PC-3 (cell line): ENCODE data around the gene TM4SF5. TPM values are rescaled to one million over a fixed set of nuclear protein-coding genes. Genes with fewer than 3 reads are reported as not detected.
A peak's percentile ranks its signal among the peaks of the same experiment; 100 is the strongest.

Experiments used
- ATAC-seq: fragments of 200-7000 bp; cut with Tn5 transposase; 2 replicates; pipeline ENCODE4 v1.9.1; 2020; ENCODE audit warnings: mild to moderate bottlenecking, moderate library complexity
- BruUV-seq: library from RNA; stranded (reverse); fragments of 400-500 nt; replicated peaks from 2 replicates; lab custom pipeline; 2021; lab: Mats Ljungman, UMichigan
- CTCF ChIA-PET: fragments of 300-600 bp; sonication (Branson Sonifier 250); formaldehyde crosslinking; loops from one replicate; lab custom pipeline; 2022; ENCODE audit warnings: antibody characterized with exemption; lab: Charles Lee
- POLR2A ChIA-PET: fragments of 300-600 bp; sonication (Branson Sonifier 250); formaldehyde crosslinking; loops from one replicate; lab custom pipeline; 2022; ENCODE audit warnings: antibody characterized with exemption; ENCODE audit not compliant: unreplicated experiment; lab: Charles Lee
- DNase-seq: peaks from one replicate; pipeline ENCODE4 v3.0.0-alpha.2; 2015
- H2AFZ ChIP-seq: fragments of 300-600 bp; sonication (generic); 2 replicates; pipeline ENCODE4 v1.6.0; 2016; ENCODE audit warnings: antibody characterized with exemption, low read length
- H3F3A ChIP-seq: fragments of 300-600 bp; sonication (generic); one replicate; pipeline ENCODE4 v1.6.0; 2017; ENCODE audit warnings: antibody characterized with exemption, low read length, control low read depth, mild to moderate bottlenecking; ENCODE audit not compliant: unreplicated experiment
- H3K27ac ChIP-seq: fragments of 300-600 bp; sonication (generic); 2 replicates; pipeline ENCODE4 v1.5.1; 2016; ENCODE audit warnings: mild to moderate bottlenecking, low read length
- H3K27me3 ChIP-seq: fragments of 300-600 bp; sonication (generic); 2 replicates; pipeline ENCODE4 v1.6.1; 2016; ENCODE audit warnings: low read length, mixed read lengths
- H3K36me3 ChIP-seq: fragments of 300-600 bp; sonication (generic); 2 replicates; pipeline ENCODE4 v1.6.1; 2016; ENCODE audit warnings: low read depth, mixed run types, low read length, mixed read lengths
- H3K4me1 ChIP-seq: fragments of 300-600 bp; sonication (generic); 2 replicates; pipeline ENCODE4 v1.5.1; 2016; ENCODE audit warnings: low read length; ENCODE audit not compliant: insufficient read depth
- H3K4me2 ChIP-seq: fragments of 300-600 bp; sonication (generic); 2 replicates; pipeline ENCODE4 v1.6.0; 2016; ENCODE audit warnings: low read length
- H3K4me3 ChIP-seq: fragments of 300-600 bp; sonication (generic); 2 replicates; pipeline ENCODE4 v1.5.1; 2016; ENCODE audit warnings: mild to moderate bottlenecking, low read length, mixed read lengths
- H3K79me2 ChIP-seq: fragments of 300-600 bp; sonication (generic); 2 replicates; pipeline ENCODE4 v1.6.1; 2017; ENCODE audit warnings: low read length, mixed read lengths
- H3K9ac ChIP-seq: fragments of 300-600 bp; sonication (generic); 2 replicates; pipeline ENCODE4 v1.6.0; 2016; ENCODE audit warnings: mild to moderate bottlenecking, low read length
- H3K9me2 ChIP-seq: fragments of 300-600 bp; sonication (generic); replicated peaks from 2 replicates; pipeline ENCODE4 v1.6.1; 2016; ENCODE audit warnings: mixed run types, low read length, mixed read lengths
- H3K9me3 ChIP-seq: fragments of 300-600 bp; sonication (generic); 2 replicates; pipeline ENCODE4 v1.6.1; 2016; ENCODE audit warnings: low read length, mixed read lengths
- H4K20me1 ChIP-seq: fragments of 300-600 bp; sonication (generic); 2 replicates; pipeline ENCODE4 v1.6.1; 2016; ENCODE audit warnings: low read length, mixed read lengths
- CTCF ChIP-seq: fragments of 300-600 bp; sonication (generic); conservative IDR thresholded peaks from 2 replicates; pipeline ENCODE4 v1.5.1; 2017; ENCODE audit warnings: antibody characterized with exemption, low read depth, mild to moderate bottlenecking, low read length
- EZH2 ChIP-seq: fragments of 300-600 bp; sonication (generic); IDR thresholded peaks from one replicate; pipeline ENCODE4 v1.6.1; 2017; ENCODE audit warnings: antibody characterized with exemption, mild to moderate bottlenecking, low read length; ENCODE audit not compliant: unreplicated experiment
- EZH2phosphoT487 ChIP-seq: fragments of 300-600 bp; sonication (generic); IDR thresholded peaks from 2 replicates; pipeline ENCODE4 v1.6.1; 2018; ENCODE audit warnings: mild to moderate bottlenecking, antibody characterized with exemption, low read length, borderline replicate concordance
- intact Hi-C: fragments of 100-400 bp; cut with micrococcal nuclease; formaldehyde crosslinking; loops from 2 replicates; pipeline ENCODE4 v1.9.0; 2023
- total RNA-seq: library from RNA; depleted of rRNA; stranded (reverse); fragments of >200 nt; gene quantifications from 2 replicates; pipeline ENCODE4 v1.2.3, GENCODE V29; 2014

TM4SF5 gene
- total RNA-seq, 1 experiment from 2014 or later: not detected

DNA sequence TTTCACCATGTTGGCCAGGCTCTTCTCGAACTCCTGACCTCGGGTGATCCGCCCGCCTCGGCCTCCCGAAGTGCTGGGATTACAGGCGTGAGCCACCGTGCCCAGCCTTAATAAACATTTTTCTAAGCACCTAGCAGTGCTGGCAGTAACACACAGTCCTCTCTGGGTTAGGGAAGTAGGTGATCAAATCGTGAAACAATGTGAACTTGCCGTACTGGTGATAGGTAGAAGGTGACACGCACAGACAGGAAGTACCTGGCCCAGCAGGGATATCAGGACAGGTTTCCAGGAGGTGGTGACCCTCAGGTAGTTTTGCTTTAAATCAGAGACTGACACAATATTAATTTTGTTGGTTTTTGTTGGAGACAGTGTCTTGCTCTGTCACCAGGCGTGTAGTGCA, 39.8 kb downstream of the TM4SF5 start:
- POLR2A ChIA-PET: no interaction called here
- no peaks in the 10 kb centered on the region for H3K79me2 ChIP-seq
- no peak overlapping the region for H3K4me3 ChIP-seq
- BruUV-seq: no TSS peak
- H4K20me1 ChIP-seq: no peaks in the 10 kb centered on the region
- no peak for DNase-seq
- no peak overlapping the region for H3K4me2 ChIP-seq
- H3K27me3 ChIP-seq: no peaks in the 10 kb centered on the region
- intact Hi-C loops: no loop called here
- H3K4me1 ChIP-seq: peaks cover 9% of the 10 kb centered on the region
- no peaks in the 10 kb centered on the region for H3K9me3 ChIP-seq
- H3K27ac ChIP-seq: no peak overlapping the region
- TF ChIP-seq CTCF (no peak), EZH2phosphoT487 (no peak), EZH2 (no peak)
- H2AFZ ChIP-seq: no peak overlapping the region
- no peak overlapping the region for H3K9ac ChIP-seq
- H3K36me3 ChIP-seq: no peaks in the 10 kb centered on the region
- CTCF ChIA-PET: no interaction called here
- H3K9me2 ChIP-seq: no peaks in the 10 kb centered on the region
- H3F3A ChIP-seq: no peaks in the 10 kb centered on the region
- ATAC-seq: no peak

DNA sequence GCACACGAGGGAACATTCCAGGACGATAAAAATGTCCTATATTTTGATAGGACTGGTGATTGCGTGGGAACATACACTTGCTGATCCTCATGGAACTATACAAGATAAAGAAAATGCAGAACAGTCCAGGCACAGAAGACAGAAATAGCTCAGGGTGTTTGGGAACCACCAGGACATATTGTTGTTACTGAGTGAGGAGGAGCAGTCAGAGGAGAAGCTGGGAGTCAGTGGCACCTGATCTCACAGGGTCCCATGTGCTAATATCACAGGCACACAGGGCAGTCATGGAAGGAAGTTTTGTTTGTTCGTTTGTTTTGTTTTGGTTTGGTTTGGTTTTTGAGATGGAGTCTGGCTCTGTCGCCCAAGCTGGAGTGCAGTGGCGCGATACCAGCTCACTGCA, 41.0 kb downstream of the TM4SF5 start:
- POLR2A ChIA-PET: no interaction called here
- no peaks in the 10 kb centered on the region for H4K20me1 ChIP-seq
- CTCF ChIA-PET: no interaction called here
- no TSS peak for BruUV-seq
- H3K9me3 ChIP-seq: no peaks in the 10 kb centered on the region
- H3K36me3 ChIP-seq: no peaks in the 10 kb centered on the region
- H3K4me3 ChIP-seq: no peak overlapping the region
- no peak overlapping the region for H3K27ac ChIP-seq
- peaks cover 8% of the 10 kb centered on the region for H3K4me1 ChIP-seq
- DNase-seq (no peak), ATAC-seq (no peak)
- no peaks in the 10 kb centered on the region for H3F3A ChIP-seq
- no peak overlapping the region for H3K9ac ChIP-seq
- no peaks in the 10 kb centered on the region for H3K79me2 ChIP-seq
- no peak overlapping the region for H2AFZ ChIP-seq
- TF ChIP-seq EZH2 (no peak), CTCF (no peak), EZH2phosphoT487 (no peak)
- H3K27me3 ChIP-seq: no peaks in the 10 kb centered on the region
- no peaks in the 10 kb centered on the region for H3K9me2 ChIP-seq
- no peak overlapping the region for H3K4me2 ChIP-seq
- intact Hi-C loops: no loop called here

DNA sequence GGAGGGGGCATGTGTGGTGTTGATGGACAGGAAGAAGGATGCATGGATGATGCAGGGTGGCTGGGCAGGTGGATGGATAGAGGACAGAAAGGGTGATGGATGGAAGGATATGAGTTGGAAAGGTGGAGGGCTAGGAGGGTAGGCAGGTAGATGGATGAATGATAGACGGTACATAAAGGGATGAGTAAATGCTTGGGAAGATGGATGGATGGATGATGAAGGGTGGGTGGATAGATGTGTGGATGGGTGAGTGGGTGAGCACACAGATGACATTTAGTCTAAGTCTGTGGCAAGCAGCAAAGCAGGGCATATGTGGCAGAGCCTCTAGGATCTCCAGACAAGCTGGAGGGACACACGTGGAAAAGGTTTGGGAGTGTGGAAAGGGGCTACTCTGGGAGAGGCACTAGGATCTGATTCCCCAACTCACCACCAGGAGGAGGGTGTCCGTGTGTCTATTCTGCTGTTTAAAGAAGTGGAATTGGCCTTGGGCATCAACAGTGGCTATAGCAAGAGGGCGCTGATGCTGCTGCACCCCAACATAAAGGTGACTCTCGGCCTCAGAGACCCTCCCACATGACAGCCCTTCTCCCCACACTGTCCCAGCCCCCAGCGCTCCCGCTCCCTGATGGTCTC, 43.5 kb downstream of the TM4SF5 start:
- Histone ChIP-seq H3K9me3 (no peaks in the 10 kb centered on the region), H3K79me2 (no peaks in the 10 kb centered on the region), H3K4me2 (no peak overlapping the region), H3K27me3 (no peaks in the 10 kb centered on the region), H4K20me1 (no peaks in the 10 kb centered on the region), H3K27ac (no peak overlapping the region), H3K9me2 (no peaks in the 10 kb centered on the region), H3F3A (no peaks in the 10 kb centered on the region), H2AFZ (no peak overlapping the region), H3K9ac (no peak overlapping the region), H3K36me3 (no peaks in the 10 kb centered on the region), H3K4me3 (no peak overlapping the region), H3K4me1 (no peaks in the 10 kb centered on the region)
- intact Hi-C loops: no loop called here
- no TSS peak for BruUV-seq
- ChIA-PET POLR2A (no interaction called here), CTCF (no interaction called here)
- DNase-seq (no peak), ATAC-seq (no peak)
- TF ChIP-seq EZH2phosphoT487 (no peak), CTCF (peak; percentile 42; the same call in 1 of the 2 replicates)
